Esophagus (tissue), 2 donors: Measurements from ENCODE around the gene REEP3. TPM values are rescaled to one million over a fixed set of nuclear protein-coding genes. Genes with fewer than 3 reads are reported as not detected.
"Not testable (repeated sequence)": the region's sequence is repeated elsewhere in the genome, so short reads cannot be mapped to it uniquely, and the experiment has no call there.

Experiments used
- H3K27ac ChIP-seq, 2 donors: one replicate each; pipeline ENCODE4 v1.5.1; 2013; ENCODE audit warnings: low read depth in 2 of 2, mild to moderate bottlenecking in 2 of 2, inconsistent platforms in 1 of 2, low read length in 1 of 2, moderate library complexity in 1 of 2
- H3K27me3 ChIP-seq, 2 donors: one replicate each; pipeline ENCODE4 v1.6.1; 2013; ENCODE audit warnings: low read length in 2 of 2, control low read depth in 1 of 2, mild to moderate bottlenecking in 1 of 2; ENCODE audit not compliant: insufficient read depth in 2 of 2, control insufficient read depth in 1 of 2
- H3K36me3 ChIP-seq, 2 donors: one replicate each; pipeline ENCODE4 v1.6.1; 2013; ENCODE audit warnings: low read length in 1 of 2; ENCODE audit not compliant: control insufficient read depth in 2 of 2, insufficient read depth in 2 of 2
- H3K4me1 ChIP-seq, 2 donors: one replicate each; pipeline ENCODE4 v1.6.1; 2013; ENCODE audit warnings: low read length in 1 of 2; ENCODE audit not compliant: control insufficient read depth in 2 of 2, insufficient read depth in 2 of 2
- H3K4me3 ChIP-seq, 2 donors: one replicate each; pipeline ENCODE4 v1.5.1; 2013; ENCODE audit warnings: low read length in 2 of 2, mild to moderate bottlenecking in 2 of 2, low read depth in 1 of 2, moderate library complexity in 1 of 2
- H3K9me3 ChIP-seq, 2 donors: one replicate each; pipeline ENCODE4 v1.6.1; 2013; ENCODE audit warnings: mild to moderate bottlenecking in 2 of 2, low read depth in 1 of 2, low read length in 1 of 2, moderate library complexity in 1 of 2; ENCODE audit not compliant: control insufficient read depth in 2 of 2, insufficient read depth in 1 of 2
- WGBS, 2 donors: extraction: QIAGEN DNeasy Blood & Tissue Kit; methylation state at CpG; one replicate each; pipeline ENCODE4 v1.1.7; 2013; 5-methylcytosine and 5-hydroxymethylcytosine counted together
- polyA plus RNA-seq, 2 donors: library from polyadenylated mRNA; stranded (reverse); fragments of 200-250 nt; gene quantifications; one replicate each; pipeline ENCODE4 v1.2.3, GENCODE V29; 2013
- donor health status: healthy with polysubstance abuse.
- donor health status: Bipolar disorder and iron deficiency.

REEP3 gene
- polyA plus RNA-seq, 2 donors: 7.3 to 10.0 TPM

GRCh38 chr10:63558132-63558784, 37.1 kb downstream of the REEP3 start:
- no peaks in the 10 kb centered on the region for H3K9me3 ChIP-seq
- H3K27me3 ChIP-seq: no peaks in the 10 kb centered on the region
- WGBS, 2 donors: 93 to 98% methylated on average over 5 of the region's 5 CpGs
- H3K4me1 ChIP-seq: no peaks in the 10 kb centered on the region
- no peaks in the 10 kb centered on the region for H3K36me3 ChIP-seq
- H3K4me3 ChIP-seq: no peak overlapping the region
- no peak overlapping the region for H3K27ac ChIP-seq

GRCh38 chr10:63561341-63561740, 40.1 kb downstream of the REEP3 start:
- Histone ChIP-seq H3K4me1 (no peaks in the 10 kb centered on the region), H3K27ac (no peak overlapping the region), H3K4me3 (no peak overlapping the region), H3K36me3 (no peaks in the 10 kb centered on the region), H3K9me3 (no peaks in the 10 kb centered on the region), H3K27me3 (no peaks in the 10 kb centered on the region)
- 78 to 90% methylated on average over 5 of the region's 5 CpGs for WGBS, 2 donors

GRCh38 chr10:63562391-63562790, 41.2 kb downstream of the REEP3 start:
- no peaks in the 10 kb centered on the region for H3K9me3 ChIP-seq
- no peak overlapping the region for H3K4me3 ChIP-seq
- no peaks in the 10 kb centered on the region for H3K4me1 ChIP-seq
- H3K27ac ChIP-seq: no peak overlapping the region
- H3K27me3 ChIP-seq: no peaks in the 10 kb centered on the region
- 88 to 93% methylated on average over 3 of the region's 3 CpGs for whole genome bisulfite sequencing, 2 donors
- no peaks in the 10 kb centered on the region for H3K36me3 ChIP-seq

DNA sequence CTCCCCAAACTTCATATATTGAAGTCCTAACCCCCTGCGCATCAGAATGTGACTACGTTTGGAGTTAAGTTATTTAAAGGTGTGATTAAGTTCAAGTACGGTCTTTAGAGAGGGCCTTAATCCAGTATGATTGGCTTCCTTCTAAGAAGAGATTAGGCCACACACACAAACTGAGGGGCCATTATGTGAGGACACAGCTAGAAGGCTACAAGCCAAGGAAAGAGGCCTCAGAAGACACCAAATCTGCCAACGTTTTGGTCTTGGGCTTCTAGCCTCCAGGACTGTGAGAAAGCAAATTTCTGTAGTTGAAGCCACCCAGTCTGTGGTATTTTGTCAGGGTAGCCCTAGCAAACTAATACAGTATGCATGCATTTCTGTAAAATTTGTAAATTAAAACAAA, 41.7 kb downstream of the REEP3 start:
- no peaks in the 10 kb centered on the region for H3K4me1 ChIP-seq
- H3K9me3 ChIP-seq: no peaks in the 10 kb centered on the region
- WGBS, 2 donors: 81% methylated on average over 4 of the region's 4 CpGs
- no peak overlapping the region for H3K27ac ChIP-seq
- H3K27me3 ChIP-seq: no peaks in the 10 kb centered on the region
- H3K4me3 ChIP-seq: no peak overlapping the region
- no peaks in the 10 kb centered on the region for H3K36me3 ChIP-seq

GRCh38 chr10:63563623-63564022, 42.4 kb downstream of the REEP3 start:
- WGBS, 2 donors: 64 to 80% methylated on average over 3 of the region's 3 CpGs
- Histone ChIP-seq H3K4me3 (no peak overlapping the region), H3K4me1 (no peaks in the 10 kb centered on the region), H3K36me3 (no peaks in the 10 kb centered on the region), H3K27ac (no peak overlapping the region), H3K27me3 (no peaks in the 10 kb centered on the region), H3K9me3 (no peaks in the 10 kb centered on the region)

DNA sequence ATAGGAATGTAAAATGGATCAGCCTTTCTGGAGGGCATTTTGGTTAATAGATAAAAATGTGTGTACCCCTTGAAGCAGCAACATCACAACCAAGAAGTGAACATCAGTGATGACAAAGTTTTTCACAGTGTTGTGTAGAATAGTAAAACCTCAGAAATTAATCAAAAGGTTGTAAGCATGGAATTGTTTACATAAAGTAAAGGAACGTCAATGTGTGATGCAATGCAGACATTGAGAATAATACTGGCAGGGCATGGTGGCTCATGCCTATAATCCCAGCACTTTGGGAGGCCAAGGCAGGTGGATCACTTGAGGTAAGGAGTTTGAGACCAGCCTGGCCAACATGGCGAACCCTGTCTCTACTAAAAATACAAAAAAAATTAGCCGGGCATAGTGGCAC, 43.5 kb downstream of the REEP3 start:
- not testable (repeated sequence) for H3K4me1 ChIP-seq, H3K4me3 ChIP-seq, H3K27ac ChIP-seq, H3K27me3 ChIP-seq, H3K9me3 ChIP-seq, H3K36me3 ChIP-seq
- WGBS, 2 donors: 80 to 81% methylated on average over 3 of the region's 3 CpGs

DNA sequence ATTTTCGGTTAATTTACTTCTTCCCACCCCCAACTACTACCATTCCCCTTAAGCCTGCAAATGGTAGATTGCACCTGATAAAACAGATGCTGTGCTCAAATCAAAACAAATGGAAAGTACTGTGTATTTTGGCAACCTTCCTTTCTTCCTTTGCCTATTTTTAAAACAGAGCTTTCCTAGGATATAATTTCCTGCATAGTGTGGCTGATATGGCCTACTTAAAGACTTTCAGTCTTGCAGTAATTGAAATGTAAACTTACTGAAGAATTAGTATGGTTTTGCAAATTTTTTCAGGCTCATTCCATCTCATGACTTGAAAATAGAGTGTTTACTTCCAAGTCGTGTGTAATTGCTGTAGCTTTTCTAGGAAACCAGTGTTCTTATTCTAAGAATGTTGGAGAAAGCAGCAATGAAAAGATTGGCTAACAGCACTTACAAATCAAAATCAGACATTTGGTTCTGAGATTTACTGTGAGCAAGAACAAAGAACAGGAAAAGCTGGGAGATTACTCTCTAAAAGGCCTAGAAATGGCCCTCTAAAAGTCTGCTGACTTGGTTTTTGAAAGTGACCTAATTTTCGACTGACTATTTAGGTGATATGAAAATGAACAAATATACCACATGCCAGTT, 52.0 kb downstream of the REEP3 start:
- WGBS, 2 donors: 16% methylated on average over 3 of the region's 3 CpGs
- Histone ChIP-seq H3K4me3 (no peak overlapping the region), H3K27me3 (no peaks in the 10 kb centered on the region), H3K4me1 (no peaks in the 10 kb centered on the region), H3K9me3 (no peaks in the 10 kb centered on the region), H3K36me3 (peaks cover 0 to 4% of the 10 kb centered on the region in 2 donors), H3K27ac (no peak overlapping the region)

DNA sequence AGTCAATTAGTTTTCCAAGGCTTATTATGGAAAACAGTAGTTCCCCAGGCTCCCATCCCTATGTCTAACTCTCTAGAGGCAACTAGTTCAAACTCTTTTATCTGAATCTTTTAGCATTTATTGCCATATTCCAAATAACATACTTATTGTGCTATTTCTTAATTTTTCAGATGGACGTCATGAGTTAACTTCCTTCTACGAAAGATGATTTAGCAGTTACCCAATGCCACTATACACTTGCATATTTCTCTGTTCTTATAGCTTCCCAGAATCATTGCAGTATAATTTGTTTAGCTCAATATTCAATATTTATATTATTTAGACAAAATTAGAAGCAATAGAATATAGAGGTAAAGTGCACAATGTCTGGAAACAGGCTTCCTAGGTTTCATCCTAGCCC, 52.8 kb downstream of the REEP3 start:
- Histone ChIP-seq H3K4me1 (no peaks in the 10 kb centered on the region), H3K27ac (no peak overlapping the region), H3K4me3 (no peak overlapping the region), H3K9me3 (no peaks in the 10 kb centered on the region), H3K27me3 (no peaks in the 10 kb centered on the region), H3K36me3 (peaks cover 0 to 4% of the 10 kb centered on the region in 2 donors)
- 59 to 70% methylated on average over 2 of the region's 2 CpGs for WGBS, 2 donors

DNA sequence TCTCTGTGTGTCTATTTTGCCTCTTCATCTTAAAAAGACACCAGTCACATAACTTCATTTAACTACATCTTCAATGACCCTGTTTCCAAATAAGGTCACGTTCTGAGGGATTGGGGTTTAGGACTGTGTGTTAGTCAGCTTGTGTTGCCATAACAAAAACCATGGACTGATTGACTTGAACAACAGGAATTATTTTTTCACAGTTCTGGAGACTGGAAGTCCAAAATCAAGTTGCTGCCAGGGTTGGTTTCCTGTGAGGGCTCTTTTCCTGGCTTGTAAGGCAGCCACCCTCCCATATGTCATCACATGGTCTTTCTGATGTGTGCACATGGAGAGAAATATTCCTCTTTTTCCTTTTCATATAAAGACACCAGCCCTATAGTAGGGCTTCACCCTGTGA, 55.3 kb downstream of the REEP3 start:
- H3K36me3 ChIP-seq: no peaks in the 10 kb centered on the region
- no peak overlapping the region for H3K4me3 ChIP-seq
- no peak overlapping the region for H3K27ac ChIP-seq

GRCh38 chr10:63578501-63578900, 57.3 kb downstream of the REEP3 start:
- Histone ChIP-seq H3K27ac (no peak overlapping the region), H3K36me3 (no peaks in the 10 kb centered on the region), H3K27me3 (no peaks in the 10 kb centered on the region), H3K9me3 (no peaks in the 10 kb centered on the region), H3K4me3 (no peak overlapping the region), H3K4me1 (no peaks in the 10 kb centered on the region)
- WGBS, 2 donors: 88 to 94% methylated on average over 7 of the region's 7 CpGs

More for the DNA sequence above, 55.3 kb downstream of the REEP3 start:
- Histone ChIP-seq H3K9me3 (no peaks in the 10 kb centered on the region), H3K27me3 (no peaks in the 10 kb centered on the region), H3K4me1 (no peaks in the 10 kb centered on the region)
- WGBS, 2 donors: 81 to 86% methylated on average over 1 of the region's 1 CpG
